C4-2B (cell line): ENCODE measurements around the gene CREB5.

Experiments
- ZFX ChIP-seq: fragments of 450-650 bp; IDR thresholded peaks from 2 replicates; pipeline ENCODE4 v1.6.1; 2017
- TF ChIP-seq, protein P1 (sequence below): fragments of 450-650 bp; conservative IDR thresholded peaks from 2 replicates; pipeline ENCODE4 v1.5.1; 2017; ENCODE audit warnings: mild to moderate bottlenecking

GRCh38 chr7:28592861-28593260 lies 180.5 kb downstream of the CREB5 start:
- TF ChIP-seq, protein P1, sequence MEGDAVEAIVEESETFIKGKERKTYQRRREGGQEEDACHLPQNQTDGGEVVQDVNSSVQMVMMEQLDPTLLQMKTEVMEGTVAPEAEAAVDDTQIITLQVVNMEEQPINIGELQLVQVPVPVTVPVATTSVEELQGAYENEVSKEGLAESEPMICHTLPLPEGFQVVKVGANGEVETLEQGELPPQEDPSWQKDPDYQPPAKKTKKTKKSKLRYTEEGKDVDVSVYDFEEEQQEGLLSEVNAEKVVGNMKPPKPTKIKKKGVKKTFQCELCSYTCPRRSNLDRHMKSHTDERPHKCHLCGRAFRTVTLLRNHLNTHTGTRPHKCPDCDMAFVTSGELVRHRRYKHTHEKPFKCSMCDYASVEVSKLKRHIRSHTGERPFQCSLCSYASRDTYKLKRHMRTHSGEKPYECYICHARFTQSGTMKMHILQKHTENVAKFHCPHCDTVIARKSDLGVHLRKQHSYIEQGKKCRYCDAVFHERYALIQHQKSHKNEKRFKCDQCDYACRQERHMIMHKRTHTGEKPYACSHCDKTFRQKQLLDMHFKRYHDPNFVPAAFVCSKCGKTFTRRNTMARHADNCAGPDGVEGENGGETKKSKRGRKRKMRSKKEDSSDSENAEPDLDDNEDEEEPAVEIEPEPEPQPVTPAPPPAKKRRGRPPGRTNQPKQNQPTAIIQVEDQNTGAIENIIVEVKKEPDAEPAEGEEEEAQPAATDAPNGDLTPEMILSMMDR: no peak
- TF ChIP-seq ZFX: no peak
